Measurements from ENCODE around the gene LYPLAL1. TPM values are rescaled to one million over a fixed set of nuclear protein-coding genes. Genes with fewer than 3 reads are reported as not detected.

LYPLAL1 gene
- total and polyA plus RNA-seq, 2 of the 8 experiments (the other 6 are each of a cell fraction or from before 2014, with no cell fraction given), result 6.3 to 23.8 TPM

DNA sequence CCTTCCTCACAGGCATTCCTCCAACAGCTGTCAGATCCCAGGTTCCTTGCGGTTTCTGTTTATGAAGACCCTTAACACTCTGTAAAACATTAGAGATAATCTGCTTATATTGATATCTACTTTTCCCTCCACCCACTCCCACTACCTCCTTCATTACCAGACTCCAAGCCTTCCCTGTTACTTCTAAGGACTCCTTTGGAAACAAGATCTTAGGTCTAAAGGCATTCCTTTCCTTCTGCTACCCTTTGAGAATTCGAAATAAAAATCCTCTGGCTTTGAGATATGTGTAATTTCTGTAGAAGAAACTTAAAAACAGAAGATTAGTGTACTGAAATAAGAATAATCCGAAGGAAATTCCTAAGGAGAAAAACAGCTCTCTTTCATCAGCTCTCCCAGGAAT is 23.7 kb upstream of the LYPLAL1 start:
- no peak overlapping the region for H3K4me2 ChIP-seq (ENCODE audit: insufficient read depth in 1 of 2, low read depth in 2 of 2, low read length in 2 of 2)
- TF ChIP-seq TBP (IDR thresholded peaks at IDR 0.05; ENCODE audit: low read depth, low read length) (no peak), JUN (IDR thresholded peaks at IDR 0.05; ENCODE audit: low read depth, low read length) (no peak), NRF1 (IDR thresholded peaks at IDR 0.05; ENCODE audit: low read depth, low read length) (no peak), SP4 (IDR thresholded peaks at IDR 0.05; ENCODE audit: low read length) (no peak), KDM1A (IDR thresholded peaks at IDR 0.05; ENCODE audit: borderline replicate concordance, low read length) (no peak), BCL11A (IDR thresholded peaks at IDR 0.05; ENCODE audit: low read depth in 2 of 2, low read length in 2 of 2) (no peak), SIRT6 (IDR thresholded peaks at IDR 0.05; ENCODE audit: low read length) (no peak), PHF8 (conservative IDR thresholded peaks at IDR 0.05; ENCODE audit: low read depth, low read length) (no peak), HDAC2 (IDR thresholded peaks at IDR 0.05; ENCODE audit: borderline replicate concordance in 1 of 2, low read depth in 2 of 2, low read length in 2 of 2) (no peak), FOSL1 (IDR thresholded peaks at IDR 0.05; ENCODE audit: insufficient read depth, low read depth, low read length) (no peak), GABPA (IDR thresholded peaks at IDR 0.05; ENCODE audit: borderline replicate concordance, insufficient read depth, low read length) (no peak), JUND (IDR thresholded peaks at IDR 0.05; ENCODE audit: low read length) (no peak), SAP30 (IDR thresholded peaks at IDR 0.05; ENCODE audit: insufficient read depth, insufficient replicate concordance, low read length) (no peak)
- TF ChIP-seq, protein P1, sequence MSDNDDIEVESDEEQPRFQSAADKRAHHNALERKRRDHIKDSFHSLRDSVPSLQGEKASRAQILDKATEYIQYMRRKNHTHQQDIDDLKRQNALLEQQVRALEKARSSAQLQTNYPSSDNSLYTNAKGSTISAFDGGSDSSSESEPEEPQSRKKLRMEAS (IDR thresholded peaks at IDR 0.05), result no peak

More for the DNA sequence above, 23.7 kb upstream of the LYPLAL1 start:
- no peaks in the 10 kb centered on the region for H3K27me3 ChIP-seq (replicated peaks in 1 of 4; ENCODE audit: control insufficient read depth in 3 of 4, extremely low read depth in 1 of 4, insufficient read depth in 3 of 4, low read length in 3 of 4)
- no peak overlapping the region for H3K9ac ChIP-seq (replicated peaks in 1 of 4; ENCODE audit: extremely low read depth in 1 of 4, low read depth in 3 of 4, low read length in 3 of 4)
- ChIA-PET POLR2A (ENCODE audit: partially characterized antibody) (no interaction called here), CTCF (ENCODE audit: partially characterized antibody) (interaction anchor here (1.3 kb wide), 1 partner anchor 8 kb away, joined by 4 read pairs; no protein-coding TSS in a partner anchor)
- no peak overlapping the region for H4K8ac ChIP-seq (ENCODE audit: extremely low read depth, insufficient read depth, low read length)
- no peak overlapping the region for H2BK120ac ChIP-seq (replicated peaks; ENCODE audit: low read depth, low read length)
- no peak overlapping the region for H3K14ac ChIP-seq (ENCODE audit: insufficient read length)
- H3K79me2 ChIP-seq (ENCODE audit: control insufficient read depth in 1 of 2, insufficient read depth in 2 of 2, low read length in 2 of 2), result no peaks in the 10 kb centered on the region
- H4K91ac ChIP-seq (replicated peaks; ENCODE audit: insufficient read length, low read length), result no peak overlapping the region
- no peak overlapping the region for H3K4me3 ChIP-seq (ENCODE audit: extremely low read depth in 1 of 4, insufficient read depth in 2 of 4, low read depth in 3 of 4, low read length in 4 of 4)
- no peak overlapping the region for H2AK5ac ChIP-seq (ENCODE audit: low read depth, low read length)
- no peak overlapping the region for H3K23ac ChIP-seq (ENCODE audit: insufficient read length)
- FAIRE-seq (no peak), DNase-seq (ENCODE audit: low read depth in 1 of 2, low spot score in 2 of 2) (no peak)
- 0 out of 2 replicates have a peak overlapping the region, but pooled peaks have one; percentile 29 for H2AFZ ChIP-seq (ENCODE audit: low read length)
- no peaks in the 10 kb centered on the region for H3K4me1 ChIP-seq (replicated peaks in 1 of 4; ENCODE audit: control insufficient read depth in 3 of 4, insufficient read depth in 4 of 4, low read length in 3 of 4)
- H3K56ac ChIP-seq (replicated peaks; ENCODE audit: insufficient read length, low read depth, low read length), result no peak overlapping the region
- 89% methylated on average over 3 of the region's 3 CpGs; no CpG with 5 or more reads in 1 of the 2 experiments for WGBS, 2 experiments (ENCODE audit: extremely low coverage in 1 of 2, insufficient coverage in 1 of 2, insufficient read length in 1 of 2, insufficient replicate concordance in 2 of 2, low coverage in 1 of 2, low lambda C conversion rate in 2 of 2, missing lambda C conversion rate in 1 of 2)
- no peak overlapping the region for H2BK5ac ChIP-seq (ENCODE audit: low read depth, low read length)
- H3K23me2 ChIP-seq (ENCODE audit: low read depth, low read length), result no peaks in the 10 kb centered on the region
- no peak overlapping the region for H3K4ac ChIP-seq (replicated peaks; ENCODE audit: insufficient read length, low read depth, low read length)
- no peak overlapping the region for H2BK15ac ChIP-seq (ENCODE audit: low read length)
- H4K5ac ChIP-seq (ENCODE audit: insufficient read length, low read depth, low read length), result no peak overlapping the region
- H3K18ac ChIP-seq (ENCODE audit: extremely low read depth, low read length), result no peak overlapping the region
- no peak overlapping the region for H3K27ac ChIP-seq (ENCODE audit: low read depth, low read length)
- no peaks in the 10 kb centered on the region for H3K79me1 ChIP-seq (ENCODE audit: low read depth, low read length)
- no peak overlapping the region for H2BK12ac ChIP-seq (ENCODE audit: low read depth, low read length)
- H3K36me3 ChIP-seq (ENCODE audit: control insufficient read depth in 2 of 4, insufficient read depth in 4 of 4, low read length in 3 of 4), result no peaks in the 10 kb centered on the region
- no peak overlapping the region for H2BK20ac ChIP-seq (ENCODE audit: low read length)
- H4K20me1 ChIP-seq (replicated peaks in 1 of 2; ENCODE audit: control insufficient read depth in 1 of 2, insufficient read depth in 2 of 2, low read length in 2 of 2), result no peaks in the 10 kb centered on the region
- H3K9me3 ChIP-seq (ENCODE audit: insufficient read depth in 2 of 2, low read depth in 1 of 2, low read length in 1 of 2), result no peaks in the 10 kb centered on the region

All from H1 (cell line).